Measurements from ENCODE around the gene HOXA9. TPM values are rescaled to one million over a fixed set of nuclear protein-coding genes. Genes with fewer than 3 reads are reported as not detected.

HOXA9 gene
- total and polyA plus RNA-seq, 10 of the 15 experiments (the other 5 are each of a cell fraction or from before 2014, with no cell fraction given): not detected

DNA sequence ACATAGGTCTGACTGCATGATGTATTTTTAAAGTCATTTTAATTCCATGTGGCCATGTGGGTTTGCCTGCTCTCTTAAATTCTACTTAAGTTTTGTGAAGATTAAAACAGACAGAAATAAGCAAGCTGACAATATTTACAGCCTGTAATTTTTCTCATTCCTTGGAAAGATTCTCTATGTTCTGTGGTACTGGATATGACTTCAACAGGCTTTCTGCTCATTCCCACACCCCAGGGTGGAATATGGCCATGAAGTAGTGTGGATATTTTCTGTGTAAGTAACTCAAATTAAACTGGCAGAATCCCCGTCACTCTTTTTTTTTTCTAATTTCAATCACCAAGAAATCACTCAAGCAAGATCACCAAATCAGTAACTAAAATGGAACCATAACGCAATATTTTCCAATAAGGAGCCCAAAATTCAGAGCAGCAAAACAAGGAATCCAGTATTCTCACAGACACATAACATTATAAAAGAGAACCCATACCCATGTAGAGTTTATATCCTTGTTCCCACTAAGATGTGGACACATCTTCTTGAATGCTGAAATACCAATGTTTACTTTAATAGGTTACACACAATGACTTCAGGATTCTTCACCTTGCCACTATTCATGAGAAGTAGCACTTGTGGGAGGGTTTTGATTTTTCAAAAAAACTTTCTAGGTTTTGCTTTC is 27.6 kb downstream of the HOXA9 start:
- H3K36me3 ChIP-seq (ENCODE audit: control insufficient read depth in 2 of 2, insufficient read depth in 2 of 2, low read length in 1 of 2): no peaks in the 10 kb centered on the region
- H3K27ac ChIP-seq (ENCODE audit: control insufficient read depth, insufficient read depth): no peak overlapping the region
- ChIA-PET RAD21 (ENCODE audit: unreplicated experiment) (no interaction called here), CTCF (no interaction called here), SMC1A (ENCODE audit: uncharacterized antibody, unreplicated experiment) (no interaction called here), POLR2A (no interaction called here)
- no peaks in the 10 kb centered on the region; the same call in 1 of the 2 replicates for H3K4me1 ChIP-seq (ENCODE audit: control insufficient read depth, insufficient read depth, low read length)
- H3K9ac ChIP-seq (ENCODE audit: control insufficient read depth, insufficient read depth, low read length): no peak overlapping the region
- peaks cover 0 to 7% of the 10 kb centered on the region in 2 experiments; a peak in 2 of 4 replicates for H3K27me3 ChIP-seq (replicated peaks in 1 of 2; ENCODE audit: control insufficient read depth in 2 of 2, insufficient read depth in 2 of 2, low read length in 1 of 2)
- FAIRE-seq (no peak), ATAC-seq (no peak), DNase-seq (ENCODE audit: low read depth, low spot score) (no peak)
- WGBS (ENCODE audit: insufficient coverage, insufficient replicate concordance, low lambda C conversion rate, missing lambda C conversion rate): 80% methylated on average over 2 of the region's 2 CpGs
- no peaks in the 10 kb centered on the region for H3K79me2 ChIP-seq (ENCODE audit: control insufficient read depth, insufficient read depth, low read length)
- in situ Hi-C loops (cut with MboI): no loop called here
- no peak overlapping the region for H2AFZ ChIP-seq (ENCODE audit: control insufficient read depth, low read depth, low read length)
- H3K4me2 ChIP-seq (ENCODE audit: control insufficient read depth, insufficient read depth): no peak overlapping the region
- intact Hi-C loops (cut with micrococcal nuclease; ENCODE audit: unreplicated experiment): no loop called here
- no peaks in the 10 kb centered on the region for H4K20me1 ChIP-seq (ENCODE audit: control insufficient read depth, insufficient read depth)
- no peak overlapping the region for H3K4me3 ChIP-seq
- no peaks in the 10 kb centered on the region for H3K9me3 ChIP-seq (replicated peaks; ENCODE audit: control insufficient read depth, insufficient read depth, low read length)
- no peak for TF ChIP-seq YY1 (IDR thresholded peaks at IDR 0.05; ENCODE audit: low read depth, low read length)
- BruUV-seq (replicated peaks): no TSS peak

DNA sequence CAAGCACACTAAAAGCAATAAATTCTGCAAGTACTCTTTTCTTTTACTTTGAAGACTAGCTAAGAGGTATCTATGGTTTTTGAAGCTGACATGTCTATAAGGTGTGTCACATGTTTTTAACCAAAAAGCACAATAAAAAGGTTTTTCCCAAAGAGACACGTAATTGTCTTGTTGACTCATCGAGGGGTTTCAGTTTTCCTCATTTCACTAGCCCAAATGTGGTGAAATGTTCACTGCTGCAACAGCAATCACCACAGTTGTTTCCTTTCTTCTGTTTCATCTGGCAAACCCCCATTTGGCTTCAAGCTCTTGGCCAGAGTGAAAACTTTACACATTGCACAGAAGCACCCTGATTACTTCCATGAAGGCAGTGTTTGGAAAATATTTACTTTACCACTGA is 30.9 kb downstream of the HOXA9 start:
- ChIA-PET RAD21 (ENCODE audit: unreplicated experiment) (interaction anchor here (1.1 to 2.0 kb wide), 5 partner anchors 15 to 196 kb away, joined by 3 to 7 read pairs (median 5); partner anchors contain the start of gene HOXA1), SMC1A (ENCODE audit: uncharacterized antibody, unreplicated experiment) (interaction anchor here (0.7 to 2.2 kb wide), 7 partner anchors 12 to 440 kb away, joined by 3 to 7 read pairs (median 4); no protein-coding TSS in a partner anchor), CTCF (interaction anchor here (0.7 to 1.4 kb wide), 6 partner anchors 12 to 280 kb away, joined by 3 to 4 read pairs (median 3); no protein-coding TSS in a partner anchor), POLR2A (no interaction called here)
- Histone ChIP-seq H3K27ac (ENCODE audit: control insufficient read depth, insufficient read depth) (no peak overlapping the region), H3K9ac (ENCODE audit: control insufficient read depth, insufficient read depth, low read length) (no peak overlapping the region), H3K4me3 (no peak overlapping the region), H3K4me2 (ENCODE audit: control insufficient read depth, insufficient read depth) (no peak overlapping the region), H3K9me3 (replicated peaks; ENCODE audit: control insufficient read depth, insufficient read depth, low read length) (no peaks in the 10 kb centered on the region; the same call in 2 of the 3 replicates), H3K36me3 (ENCODE audit: control insufficient read depth in 2 of 2, insufficient read depth in 2 of 2, low read length in 1 of 2) (no peaks in the 10 kb centered on the region), H3K4me1 (ENCODE audit: control insufficient read depth, insufficient read depth, low read length) (no peaks in the 10 kb centered on the region; the same call in 1 of the 2 replicates), H3K79me2 (ENCODE audit: control insufficient read depth, insufficient read depth, low read length) (no peaks in the 10 kb centered on the region), H3K27me3 (replicated peaks in 1 of 2; ENCODE audit: control insufficient read depth in 2 of 2, insufficient read depth in 2 of 2, low read length in 1 of 2) (peaks cover 0 to 7% of the 10 kb centered on the region in 2 experiments; a peak in 1 of 4 replicates), H2AFZ (ENCODE audit: control insufficient read depth, low read depth, low read length) (no peak overlapping the region), H4K20me1 (ENCODE audit: control insufficient read depth, insufficient read depth) (no peaks in the 10 kb centered on the region)
- intact Hi-C loops (cut with micrococcal nuclease; ENCODE audit: unreplicated experiment): no loop called here
- ATAC-seq (peak; percentile 85), FAIRE-seq (peak; percentile 7), DNase-seq (ENCODE audit: low read depth, low spot score) (peak; percentile 19)
- in situ Hi-C loops (cut with MboI): no loop called here
- WGBS (ENCODE audit: insufficient coverage, insufficient replicate concordance, low lambda C conversion rate, missing lambda C conversion rate): 0% methylated on average over 2 of the region's 2 CpGs
- no TSS peak for BruUV-seq (replicated peaks)
- TF ChIP-seq BCL11A (IDR thresholded peaks at IDR 0.05; ENCODE audit: low read depth, low read length): 0 out of 2 replicates have a peak, but pooled peaks have one; percentile 38
- TF ChIP-seq IKZF1 (conservative IDR thresholded peaks at IDR 0.05): peak; percentile 67
- TF ChIP-seq, protein P1, sequence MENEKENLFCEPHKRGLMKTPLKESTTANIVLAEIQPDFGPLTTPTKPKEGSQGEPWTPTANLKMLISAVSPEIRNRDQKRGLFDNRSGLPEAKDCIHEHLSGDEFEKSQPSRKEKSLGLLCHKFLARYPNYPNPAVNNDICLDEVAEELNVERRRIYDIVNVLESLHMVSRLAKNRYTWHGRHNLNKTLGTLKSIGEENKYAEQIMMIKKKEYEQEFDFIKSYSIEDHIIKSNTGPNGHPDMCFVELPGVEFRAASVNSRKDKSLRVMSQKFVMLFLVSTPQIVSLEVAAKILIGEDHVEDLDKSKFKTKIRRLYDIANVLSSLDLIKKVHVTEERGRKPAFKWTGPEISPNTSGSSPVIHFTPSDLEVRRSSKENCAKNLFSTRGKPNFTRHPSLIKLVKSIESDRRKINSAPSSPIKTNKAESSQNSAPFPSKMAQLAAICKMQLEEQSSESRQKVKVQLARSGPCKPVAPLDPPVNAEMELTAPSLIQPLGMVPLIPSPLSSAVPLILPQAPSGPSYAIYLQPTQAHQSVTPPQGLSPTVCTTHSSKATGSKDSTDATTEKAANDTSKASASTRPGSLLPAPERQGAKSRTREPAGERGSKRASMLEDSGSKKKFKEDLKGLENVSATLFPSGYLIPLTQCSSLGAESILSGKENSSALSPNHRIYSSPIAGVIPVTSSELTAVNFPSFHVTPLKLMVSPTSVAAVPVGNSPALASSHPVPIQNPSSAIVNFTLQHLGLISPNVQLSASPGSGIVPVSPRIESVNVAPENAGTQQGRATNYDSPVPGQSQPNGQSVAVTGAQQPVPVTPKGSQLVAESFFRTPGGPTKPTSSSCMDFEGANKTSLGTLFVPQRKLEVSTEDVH (IDR thresholded peaks at IDR 0.05; ENCODE audit: low read depth, partially characterized antibody): no peak
- TF ChIP-seq NR2C1 (IDR thresholded peaks at IDR 0.05): no peak
- TF ChIP-seq NFIC (IDR thresholded peaks at IDR 0.05; ENCODE audit: low read depth, low read length): peak; percentile 60; the same call in 1 of the 2 replicates
- TF ChIP-seq PAX5 (IDR thresholded peaks at IDR 0.05; ENCODE audit: borderline replicate concordance, low read depth, low read length): 0 out of 2 replicates have a peak, but pooled peaks have one; percentile 31
- TF ChIP-seq, protein P2, sequence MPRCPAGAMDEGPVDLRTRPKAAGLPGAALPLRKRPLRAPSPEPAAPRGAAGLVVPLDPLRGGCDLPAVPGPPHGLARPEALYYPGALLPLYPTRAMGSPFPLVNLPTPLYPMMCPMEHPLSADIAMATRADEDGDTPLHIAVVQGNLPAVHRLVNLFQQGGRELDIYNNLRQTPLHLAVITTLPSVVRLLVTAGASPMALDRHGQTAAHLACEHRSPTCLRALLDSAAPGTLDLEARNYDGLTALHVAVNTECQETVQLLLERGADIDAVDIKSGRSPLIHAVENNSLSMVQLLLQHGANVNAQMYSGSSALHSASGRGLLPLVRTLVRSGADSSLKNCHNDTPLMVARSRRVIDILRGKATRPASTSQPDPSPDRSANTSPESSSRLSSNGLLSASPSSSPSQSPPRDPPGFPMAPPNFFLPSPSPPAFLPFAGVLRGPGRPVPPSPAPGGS (IDR thresholded peaks at IDR 0.05; ENCODE audit: borderline replicate concordance, insufficient read depth, low read depth, low read length, poor library complexity, severe bottlenecking): peak; percentile 34
- 0 out of 2 replicates have a peak, but pooled peaks have one; percentile 33 for TF ChIP-seq CBX5 (IDR thresholded peaks at IDR 0.05; ENCODE audit: low read depth)
- TF ChIP-seq ATF7 (IDR thresholded peaks at IDR 0.05; ENCODE audit: low read depth): peak; percentile 63; the same call in 1 of the 2 replicates
- TF ChIP-seq JUNB (IDR thresholded peaks at IDR 0.05): peak; percentile 76

All from GM12878 (cell line).